ENCODE data around the gene COG8.
A peak's percentile ranks its signal among the peaks of the same experiment; 100 is the strongest.
"Not testable (repeated sequence)": the region's sequence is repeated elsewhere in the genome, so short reads cannot be mapped to it uniquely, and the experiment has no call there.

COG8 gene

DNA sequence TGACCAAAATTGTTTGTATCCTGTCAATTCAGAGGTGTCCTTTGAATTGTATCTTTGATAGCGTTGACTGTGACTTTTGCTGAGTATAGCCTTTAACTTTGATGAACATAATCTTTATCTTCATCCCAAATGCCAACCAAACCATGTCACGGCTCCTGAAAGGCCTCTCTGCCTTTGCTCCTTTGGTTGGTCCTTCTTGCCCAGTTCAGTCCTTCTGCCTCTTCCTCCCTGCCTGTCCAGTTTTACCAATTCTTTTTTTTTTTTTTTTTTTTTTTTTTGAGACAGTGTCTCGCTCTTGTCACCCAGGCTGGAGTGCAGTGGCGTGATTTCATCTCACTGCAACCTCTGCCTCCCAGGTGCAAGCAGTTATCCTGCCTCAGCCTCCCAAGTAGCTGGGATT lies 41.1 kb downstream of the COG8 start:
- Histone ChIP-seq H3K9me3 (ENCODE audit: control insufficient read depth in 5 of 5, low read length in 5 of 5) (no peaks in the 10 kb centered on the region), H3K27me3 (ENCODE audit: control insufficient read depth in 5 of 5, insufficient read depth in 4 of 5, low read length in 5 of 5) (no peaks in the 10 kb centered on the region), H3K36me3 (ENCODE audit: control insufficient read depth in 5 of 5, insufficient read depth in 5 of 5, low read length in 5 of 5) (peaks cover 8 to 33% (median 23%) of the 10 kb centered on the region in 5 donors), H3K4me1 (ENCODE audit: control insufficient read depth in 5 of 5, insufficient read depth in 5 of 5, low read length in 5 of 5) (peaks cover 0 to 7% (median 0%) of the 10 kb centered on the region in 5 donors), H3K27ac (ENCODE audit: low read depth, low read length) (no peak overlapping the region), H3K4me3 (ENCODE audit: low read depth in 1 of 5, low read length in 5 of 5) (no peak overlapping the region), H3K9ac (ENCODE audit: low read length in 5 of 5) (no peak overlapping the region)

DNA sequence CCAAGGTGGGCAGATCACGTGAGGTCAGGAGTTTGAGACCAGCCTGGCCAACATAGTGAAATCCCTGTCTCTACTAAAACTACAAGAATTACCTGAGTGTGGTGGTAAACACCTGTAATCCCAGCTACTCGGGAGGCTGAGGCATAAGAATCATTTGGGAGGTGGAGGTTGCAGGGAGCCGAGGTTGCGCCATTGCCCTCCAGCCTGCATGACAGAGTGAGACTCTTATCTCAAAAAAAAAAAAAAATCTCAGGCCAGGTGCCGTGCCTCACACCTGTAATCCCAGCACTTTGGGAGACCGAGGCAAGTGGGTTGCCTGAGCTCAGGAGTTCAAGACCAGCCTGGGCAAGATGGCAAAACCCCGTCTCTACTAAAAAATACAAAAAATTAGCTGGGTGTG lies 42.6 kb downstream of the COG8 start:
- H3K9me3 ChIP-seq (ENCODE audit: control insufficient read depth in 5 of 5, low read length in 5 of 5); H3K4me1 ChIP-seq (ENCODE audit: control insufficient read depth in 5 of 5, insufficient read depth in 5 of 5, low read length in 5 of 5); H3K27me3 ChIP-seq (ENCODE audit: control insufficient read depth in 5 of 5, insufficient read depth in 4 of 5, low read length in 5 of 5); H3K4me3 ChIP-seq (ENCODE audit: low read depth in 1 of 5, low read length in 5 of 5); H3K9ac ChIP-seq (ENCODE audit: low read length in 5 of 5); H3K27ac ChIP-seq (ENCODE audit: low read depth, low read length): not testable (repeated sequence)
- H3K36me3 ChIP-seq (ENCODE audit: control insufficient read depth in 5 of 5, insufficient read depth in 5 of 5, low read length in 5 of 5) = peaks cover 8 to 24% (median 21%) of the 10 kb centered on the region in 5 donors

DNA sequence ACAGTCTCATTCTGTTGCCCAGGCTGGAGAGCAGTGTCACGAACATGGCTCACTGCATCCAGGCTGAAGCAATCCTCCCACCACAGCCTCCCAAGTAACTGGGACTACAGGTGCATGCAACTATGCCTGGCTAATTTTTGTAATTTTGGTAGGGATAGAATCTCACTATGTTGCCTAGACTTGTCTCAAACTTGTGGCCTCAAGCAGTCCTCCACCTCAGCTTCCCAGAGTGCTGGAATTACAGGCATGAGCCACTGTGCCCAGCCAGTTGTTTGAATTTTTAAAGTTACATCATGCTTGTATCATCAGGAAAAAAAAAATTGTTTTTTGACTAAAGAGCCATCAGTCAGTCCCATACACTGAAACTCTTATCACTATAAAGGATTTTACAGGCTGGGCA lies 45.3 kb downstream of the COG8 start:
- no peaks in the 10 kb centered on the region for H3K9me3 ChIP-seq (ENCODE audit: control insufficient read depth in 5 of 5, low read length in 5 of 5)
- H3K4me1 ChIP-seq (ENCODE audit: control insufficient read depth in 5 of 5, insufficient read depth in 5 of 5, low read length in 5 of 5) = no peaks in the 10 kb centered on the region
- H3K36me3 ChIP-seq (ENCODE audit: control insufficient read depth in 5 of 5, insufficient read depth in 5 of 5, low read length in 5 of 5) = peaks cover 0 to 8% (median 0%) of the 10 kb centered on the region in 5 donors
- H3K4me3 ChIP-seq (ENCODE audit: low read depth in 1 of 5, low read length in 5 of 5) = no peak overlapping the region
- H3K27ac ChIP-seq (ENCODE audit: low read depth, low read length) = no peak overlapping the region
- H3K27me3 ChIP-seq (ENCODE audit: control insufficient read depth in 5 of 5, insufficient read depth in 4 of 5, low read length in 5 of 5) = no peaks in the 10 kb centered on the region
- H3K9ac ChIP-seq (ENCODE audit: low read length in 5 of 5) = no peak overlapping the region

- Histone ChIP-seq H3K4me3 (ENCODE audit: low read depth in 1 of 5, low read length in 5 of 5) (no peak overlapping the region), H3K9ac (ENCODE audit: low read length in 5 of 5) (peak overlapping the region in 1 of 5 donors; percentile 33), H3K9me3 (ENCODE audit: control insufficient read depth in 5 of 5, low read length in 5 of 5) (no peaks in the 10 kb centered on the region), H3K27me3 (ENCODE audit: control insufficient read depth in 5 of 5, insufficient read depth in 4 of 5, low read length in 5 of 5) (no peaks in the 10 kb centered on the region), H3K4me1 (ENCODE audit: control insufficient read depth in 5 of 5, insufficient read depth in 5 of 5, low read length in 5 of 5) (no peaks in the 10 kb centered on the region), H3K27ac (ENCODE audit: low read depth, low read length) (no peak overlapping the region), H3K36me3 (ENCODE audit: control insufficient read depth in 5 of 5, insufficient read depth in 5 of 5, low read length in 5 of 5) (peaks cover 0 to 8% (median 0%) of the 10 kb centered on the region in 5 donors)
Measured at GRCh38 chr16:69293401-69293800, 46.0 kb downstream of the COG8 start.

GRCh38 chr16:69291657-69292056 lies 47.7 kb downstream of the COG8 start:
- H3K27ac ChIP-seq (ENCODE audit: low read depth, low read length); H3K36me3 ChIP-seq (ENCODE audit: control insufficient read depth in 5 of 5, insufficient read depth in 5 of 5, low read length in 5 of 5): not testable (repeated sequence)

GRCh38 chr16:69286941-69287713 lies 52.2 kb downstream of the COG8 start:
- H3K4me1 ChIP-seq (ENCODE audit: control insufficient read depth in 5 of 5, insufficient read depth in 5 of 5, low read length in 5 of 5) = peaks cover 0 to 16% (median 8%) of the 10 kb centered on the region in 5 donors
- H3K9me3 ChIP-seq (ENCODE audit: control insufficient read depth in 5 of 5, low read length in 5 of 5) = no peaks in the 10 kb centered on the region
- H3K36me3 ChIP-seq (ENCODE audit: control insufficient read depth in 5 of 5, insufficient read depth in 5 of 5, low read length in 5 of 5) = peaks cover 5 to 20% (median 10%) of the 10 kb centered on the region in 5 donors
- peak overlapping the region; percentile 54 for H3K27ac ChIP-seq (ENCODE audit: low read depth, low read length)
- no peak overlapping the region for H3K4me3 ChIP-seq (ENCODE audit: low read depth in 1 of 5, low read length in 5 of 5)
- no peaks in the 10 kb centered on the region for H3K27me3 ChIP-seq (ENCODE audit: control insufficient read depth in 5 of 5, insufficient read depth in 4 of 5, low read length in 5 of 5)
- no peak overlapping the region for H3K9ac ChIP-seq (ENCODE audit: low read length in 5 of 5)

More at GRCh38 chr16:69291657-69292056, 47.7 kb downstream of the COG8 start:
- H3K9ac ChIP-seq (ENCODE audit: low read length in 5 of 5); H3K27me3 ChIP-seq (ENCODE audit: control insufficient read depth in 5 of 5, insufficient read depth in 4 of 5, low read length in 5 of 5); H3K4me1 ChIP-seq (ENCODE audit: control insufficient read depth in 5 of 5, insufficient read depth in 5 of 5, low read length in 5 of 5); H3K9me3 ChIP-seq (ENCODE audit: control insufficient read depth in 5 of 5, low read length in 5 of 5); H3K4me3 ChIP-seq (ENCODE audit: low read depth in 1 of 5, low read length in 5 of 5): not testable (repeated sequence)

GRCh38 chr16:69285240-69285639 lies 54.1 kb downstream of the COG8 start:
- Histone ChIP-seq H3K4me3 (ENCODE audit: low read depth in 1 of 5, low read length in 5 of 5) (no peak overlapping the region), H3K9ac (ENCODE audit: low read length in 5 of 5) (no peak overlapping the region), H3K27me3 (ENCODE audit: control insufficient read depth in 5 of 5, insufficient read depth in 4 of 5, low read length in 5 of 5) (no peaks in the 10 kb centered on the region), H3K9me3 (ENCODE audit: control insufficient read depth in 5 of 5, low read length in 5 of 5) (no peaks in the 10 kb centered on the region), H3K36me3 (ENCODE audit: control insufficient read depth in 5 of 5, insufficient read depth in 5 of 5, low read length in 5 of 5) (peaks cover 5 to 16% (median 10%) of the 10 kb centered on the region in 5 donors), H3K27ac (ENCODE audit: low read depth, low read length) (no peak overlapping the region), H3K4me1 (ENCODE audit: control insufficient read depth in 5 of 5, insufficient read depth in 5 of 5, low read length in 5 of 5) (peaks cover 0 to 16% (median 8%) of the 10 kb centered on the region in 5 donors)

DNA sequence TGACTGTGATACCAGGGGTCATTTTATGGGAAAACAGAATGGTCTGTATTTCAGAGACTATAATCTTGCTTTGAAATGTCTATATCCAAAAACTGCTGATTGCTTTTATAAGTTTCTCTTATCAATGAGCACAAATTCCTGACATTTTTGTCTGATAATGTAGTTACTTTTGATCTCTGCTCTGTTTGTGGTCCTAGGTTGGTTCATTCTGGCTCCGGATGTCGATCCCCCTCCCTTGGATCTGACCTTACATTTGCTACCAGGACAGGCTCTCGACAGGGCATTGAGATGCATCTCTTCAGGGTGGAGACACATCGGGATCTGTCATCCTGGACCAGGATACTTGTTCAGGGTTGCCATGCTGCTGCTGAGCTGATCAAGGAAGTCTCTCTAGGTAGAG lies 55.5 kb downstream of the COG8 start:
- Histone ChIP-seq H3K9me3 (ENCODE audit: control insufficient read depth in 5 of 5, low read length in 5 of 5) (no peaks in the 10 kb centered on the region), H3K27me3 (ENCODE audit: control insufficient read depth in 5 of 5, insufficient read depth in 4 of 5, low read length in 5 of 5) (no peaks in the 10 kb centered on the region), H3K4me1 (ENCODE audit: control insufficient read depth in 5 of 5, insufficient read depth in 5 of 5, low read length in 5 of 5) (peaks cover 0 to 16% (median 8%) of the 10 kb centered on the region in 5 donors), H3K36me3 (ENCODE audit: control insufficient read depth in 5 of 5, insufficient read depth in 5 of 5, low read length in 5 of 5) (peaks cover 5 to 16% (median 10%) of the 10 kb centered on the region in 5 donors), H3K4me3 (ENCODE audit: low read depth in 1 of 5, low read length in 5 of 5) (no peak overlapping the region), H3K9ac (ENCODE audit: low read length in 5 of 5) (no peak overlapping the region), H3K27ac (ENCODE audit: low read depth, low read length) (no peak overlapping the region)

- no peak overlapping the region for H3K4me3 ChIP-seq (ENCODE audit: low read depth in 1 of 5, low read length in 5 of 5)
- peaks cover 0 to 7% (median 2%) of the 10 kb centered on the region in 5 donors for H3K36me3 ChIP-seq (ENCODE audit: control insufficient read depth in 5 of 5, insufficient read depth in 5 of 5, low read length in 5 of 5)
- peak overlapping the region; percentile 92 for H3K27ac ChIP-seq (ENCODE audit: low read depth, low read length)
- no peak overlapping the region for H3K9ac ChIP-seq (ENCODE audit: low read length in 5 of 5)
- H3K4me1 ChIP-seq (ENCODE audit: control insufficient read depth in 5 of 5, insufficient read depth in 5 of 5, low read length in 5 of 5) = peaks cover 7 to 35% (median 28%) of the 10 kb centered on the region in 5 donors
- H3K27me3 ChIP-seq (ENCODE audit: control insufficient read depth in 5 of 5, insufficient read depth in 4 of 5, low read length in 5 of 5) = no peaks in the 10 kb centered on the region
- H3K9me3 ChIP-seq (ENCODE audit: control insufficient read depth in 5 of 5, low read length in 5 of 5) = no peaks in the 10 kb centered on the region
Measured at GRCh38 chr16:69277413-69277812, 62.0 kb downstream of the COG8 start.
